Karpas-422 (cell line): ENCODE results near the gene AGAP2. TPM values are rescaled to one million over a fixed set of nuclear protein-coding genes. Genes with fewer than 3 reads are reported as not detected.
A peak's percentile ranks its signal among the peaks of the same experiment; 100 is the strongest.

Source experiments
- DNase-seq: peaks from one replicate; pipeline ENCODE4 v3.0.0-alpha.2; 2015
- H2AFZ ChIP-seq: fragments of 200-600 bp; sonication (generic); 2 replicates; pipeline ENCODE4 v1.6.1; 2014; ENCODE audit warnings: antibody characterized with exemption, low read length, mixed read lengths
- H3K27ac ChIP-seq: fragments of 200-600 bp; sonication (generic); 2 replicates; pipeline ENCODE4 v1.5.1; 2014; ENCODE audit warnings: mild to moderate bottlenecking, low read length, moderate library complexity
- H3K27me3 ChIP-seq: fragments of 200-600 bp; sonication (generic); 2 replicates; pipeline ENCODE4 v1.6.1; 2014; ENCODE audit warnings: low read length, mixed read lengths
- H3K36me3 ChIP-seq: fragments of 200-600 bp; sonication (generic); 2 replicates; pipeline ENCODE4 v1.6.1; 2014; ENCODE audit warnings: low read length, mixed read lengths; ENCODE audit not compliant: insufficient read depth
- H3K4me1 ChIP-seq: fragments of 200-600 bp; sonication (generic); 2 replicates; pipeline ENCODE4 v1.6.1; 2014; ENCODE audit warnings: mild to moderate bottlenecking, low read length, mixed read lengths
- H3K4me2 ChIP-seq: fragments of 200-600 bp; sonication (generic); 2 replicates; pipeline ENCODE4 v1.6.1; 2014; ENCODE audit warnings: low read length, low read depth, mild to moderate bottlenecking; ENCODE audit not compliant: poor library complexity, severe bottlenecking
- H3K4me3 ChIP-seq: fragments of 200-600 bp; sonication (generic); 2 replicates; pipeline ENCODE4 v1.5.1; 2014; ENCODE audit warnings: mild to moderate bottlenecking, antibody characterized with exemption, low read length, mixed read lengths
- H3K79me2 ChIP-seq: fragments of 200-600 bp; sonication (generic); 2 replicates; pipeline ENCODE4 v1.6.1; 2014; ENCODE audit warnings: mild to moderate bottlenecking, low read length, mixed read lengths
- H3K9ac ChIP-seq: fragments of 200-600 bp; sonication (generic); 2 replicates; pipeline ENCODE4 v1.6.0; 2014; ENCODE audit warnings: low read length
- H3K9me2 ChIP-seq: fragments of 200-600 bp; sonication (generic), shearing (Covaris generic); replicated peaks from 2 replicates; pipeline ENCODE4 v1.6.0; 2014; ENCODE audit warnings: mild to moderate bottlenecking, low read length, moderate library complexity; ENCODE audit not compliant: insufficient read depth
- H3K9me3 ChIP-seq: fragments of 300-700, 200-600 bp; sonication (generic); 2 replicates; pipeline ENCODE4 v1.6.1; 2014; ENCODE audit warnings: low read length, mixed read lengths
- H4K20me1 ChIP-seq: fragments of 200-600 bp; sonication (generic); 2 replicates; pipeline ENCODE4 v1.6.1; 2014; ENCODE audit warnings: mild to moderate bottlenecking, antibody characterized with exemption, low read length, low read depth; ENCODE audit not compliant: insufficient read depth
- total RNA-seq: library from RNA; depleted of rRNA; stranded (reverse); fragments of >200 nt; shearing (Covaris generic); gene quantifications from 2 replicates; pipeline ENCODE4 v1.2.3, GENCODE V29; 2014; ENCODE audit warnings: low replicate concordance

AGAP2 gene
- total RNA-seq, 1 experiment from 2014 or later, result 6.7 TPM

DNA sequence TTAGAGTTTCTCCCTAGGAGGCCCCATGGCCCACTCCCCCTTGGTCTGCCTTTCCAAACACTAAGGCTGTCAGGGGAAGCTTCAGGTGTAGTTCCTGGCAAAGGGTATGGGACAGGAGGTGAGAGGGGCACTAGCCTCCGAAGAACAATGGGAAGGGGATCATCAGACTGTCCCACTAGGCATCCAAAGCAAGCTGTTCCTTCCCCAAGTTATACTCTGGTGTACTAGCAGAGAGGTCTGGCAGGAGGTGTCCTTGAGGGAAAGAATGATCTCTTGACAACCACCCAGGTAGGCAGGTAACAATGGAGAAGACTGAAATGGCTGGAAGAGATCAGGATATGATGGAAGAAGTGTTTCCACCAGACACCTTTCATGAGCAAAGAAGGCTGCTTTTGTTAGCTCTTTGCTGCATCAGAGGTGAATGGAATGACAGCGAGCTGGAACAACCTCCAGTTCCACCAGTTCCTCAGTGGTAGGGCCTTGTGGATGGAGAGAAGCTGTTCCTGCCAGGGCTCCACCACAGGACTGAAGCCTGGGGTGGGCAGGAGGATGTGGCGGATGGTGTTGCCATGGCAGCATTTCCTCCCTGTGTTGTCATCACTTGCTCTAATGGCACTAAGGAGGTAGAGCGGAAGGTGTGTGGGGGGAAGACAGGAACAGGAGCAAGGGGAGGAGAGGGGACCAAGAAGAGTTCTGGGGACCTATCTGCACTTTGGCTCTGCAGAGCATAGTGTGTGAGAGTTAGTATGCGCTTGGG is 2.3 kb upstream of the AGAP2 start:
- H3K4me1 ChIP-seq, result peaks cover 44% of the 10 kb centered on the region
- peak overlapping the region; percentile 82 for H3K9ac ChIP-seq
- peak overlapping the region; percentile 83 for H3K4me3 ChIP-seq
- no peaks in the 10 kb centered on the region for H3K36me3 ChIP-seq
- H4K20me1 ChIP-seq, result no peaks in the 10 kb centered on the region
- no peaks in the 10 kb centered on the region for H3K9me3 ChIP-seq
- H3K4me2 ChIP-seq, result peak overlapping the region; percentile 72
- peak; percentile 88 for DNase-seq
- H3K9me2 ChIP-seq, result no peaks in the 10 kb centered on the region
- no peaks in the 10 kb centered on the region for H3K27me3 ChIP-seq
- H3K27ac ChIP-seq, result no peak overlapping the region
- no peak overlapping the region for H2AFZ ChIP-seq
- H3K79me2 ChIP-seq, result peaks cover 30% of the 10 kb centered on the region

- Histone ChIP-seq H3K36me3 (no peaks in the 10 kb centered on the region), H3K9ac (peak overlapping the region; percentile 82), H3K9me2 (no peaks in the 10 kb centered on the region), H3K79me2 (peaks cover 30% of the 10 kb centered on the region), H3K27me3 (no peaks in the 10 kb centered on the region), H3K4me2 (peak overlapping the region; percentile 72), H3K4me3 (peak overlapping the region; percentile 83; the same call in 1 of the 2 replicates), H4K20me1 (no peaks in the 10 kb centered on the region), H2AFZ (no peak overlapping the region), H3K4me1 (peaks cover 40% of the 10 kb centered on the region), H3K27ac (no peak overlapping the region), H3K9me3 (no peaks in the 10 kb centered on the region)
- no peak for DNase-seq
These were observed 1.5 kb upstream of the AGAP2 start for GRCh38 chr12:57739914-57740538.

DNA sequence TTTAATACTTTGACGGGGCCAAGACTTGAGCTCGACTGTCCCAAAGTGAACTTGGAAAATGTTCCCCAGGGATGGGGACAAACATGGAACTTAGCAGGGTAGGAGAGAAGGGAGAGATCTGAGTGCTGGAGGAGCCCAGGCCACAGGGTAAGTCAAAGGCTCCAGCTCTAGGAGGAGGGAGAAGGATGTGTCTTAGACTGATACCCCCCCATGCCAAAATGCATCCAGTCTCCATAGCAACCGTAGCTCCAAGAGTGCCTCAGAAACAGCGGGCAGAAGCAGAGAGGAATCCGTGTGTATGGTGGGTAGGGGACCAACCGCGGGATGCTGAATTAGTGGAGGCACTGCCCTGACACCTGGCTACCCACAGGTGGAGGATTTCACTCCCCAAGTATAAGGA is 845 bp upstream of the AGAP2 start:
- Histone ChIP-seq H3K4me3 (no peak overlapping the region), H4K20me1 (no peaks in the 10 kb centered on the region), H3K9ac (no peak overlapping the region), H3K4me2 (no peak overlapping the region), H3K79me2 (peaks cover 30% of the 10 kb centered on the region), H3K36me3 (no peaks in the 10 kb centered on the region), H2AFZ (no peak overlapping the region), H3K9me2 (no peaks in the 10 kb centered on the region), H3K27me3 (no peaks in the 10 kb centered on the region), H3K27ac (no peak overlapping the region), H3K4me1 (peaks cover 38% of the 10 kb centered on the region), H3K9me3 (no peaks in the 10 kb centered on the region)
- DNase-seq, result no peak

GRCh38 chr12:57737467-57738460 is 778 bp downstream of the AGAP2 start:
- no peak overlapping the region for H3K9ac ChIP-seq
- no peaks in the 10 kb centered on the region for H4K20me1 ChIP-seq
- H3K79me2 ChIP-seq, result peaks cover 30% of the 10 kb centered on the region
- H2AFZ ChIP-seq, result no peak overlapping the region
- H3K9me2 ChIP-seq, result no peaks in the 10 kb centered on the region
- H3K36me3 ChIP-seq, result no peaks in the 10 kb centered on the region
- no peak overlapping the region for H3K4me2 ChIP-seq
- H3K4me1 ChIP-seq, result peaks cover 26% of the 10 kb centered on the region
- no peaks in the 10 kb centered on the region for H3K27me3 ChIP-seq
- no peaks in the 10 kb centered on the region for H3K9me3 ChIP-seq
- H3K4me3 ChIP-seq, result no peak overlapping the region
- DNase-seq, result no peak
- no peak overlapping the region for H3K27ac ChIP-seq

- Histone ChIP-seq H3K27ac (no peak overlapping the region), H3K4me3 (no peak overlapping the region), H3K4me2 (no peak overlapping the region), H3K9me3 (no peaks in the 10 kb centered on the region), H3K79me2 (peaks cover 30% of the 10 kb centered on the region), H3K4me1 (peaks cover 19% of the 10 kb centered on the region), H3K27me3 (no peaks in the 10 kb centered on the region), H4K20me1 (no peaks in the 10 kb centered on the region), H2AFZ (no peak overlapping the region), H3K36me3 (no peaks in the 10 kb centered on the region), H3K9me2 (no peaks in the 10 kb centered on the region), H3K9ac (no peak overlapping the region)
- no peak for DNase-seq
These were observed 1.6 kb downstream of the AGAP2 start for GRCh38 chr12:57736741-57737466.

DNA sequence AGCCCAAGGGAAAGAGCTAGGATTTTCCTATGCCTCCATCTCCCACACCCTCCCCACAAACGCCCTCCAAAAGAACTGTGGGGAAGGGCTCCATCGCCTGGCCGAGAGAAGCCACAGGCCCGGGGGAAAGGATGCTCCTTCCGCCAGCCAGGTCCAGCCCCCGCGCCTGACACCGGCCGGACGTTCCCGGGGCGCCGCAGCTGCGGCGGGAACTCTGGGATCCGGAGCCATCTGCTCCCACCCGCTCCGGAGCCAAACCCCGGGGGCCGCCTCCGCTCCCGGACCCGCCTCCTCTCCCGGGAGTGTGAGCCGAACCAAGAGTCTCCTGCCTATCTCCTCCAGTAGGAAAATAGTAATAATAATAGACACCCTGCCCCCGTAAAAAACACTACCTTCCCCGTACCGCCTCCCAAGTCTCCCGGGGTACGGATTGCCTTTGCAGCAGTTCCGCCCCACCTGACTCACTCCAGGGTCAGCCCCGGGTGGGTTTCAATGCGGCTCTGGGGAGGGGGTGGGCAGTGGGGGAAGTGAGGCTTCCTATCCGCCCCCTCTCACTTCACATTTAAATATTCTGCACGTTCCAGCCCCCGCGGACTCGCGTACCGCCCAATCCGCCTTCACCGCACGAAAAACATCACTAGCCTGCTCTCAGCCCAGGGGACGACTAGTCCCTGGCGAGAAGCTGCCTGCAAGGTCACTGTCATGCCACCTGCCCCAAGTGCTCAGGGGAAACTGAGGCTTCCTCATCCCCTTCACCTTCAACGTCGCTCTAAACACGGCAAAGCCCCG is 2.4 kb downstream of the AGAP2 start:
- peaks cover 15% of the 10 kb centered on the region for H3K4me1 ChIP-seq
- H3K9me3 ChIP-seq, result no peaks in the 10 kb centered on the region
- H3K9ac ChIP-seq, result no peak overlapping the region
- H4K20me1 ChIP-seq, result no peaks in the 10 kb centered on the region
- peaks cover 22% of the 10 kb centered on the region for H3K79me2 ChIP-seq
- no peak overlapping the region for H2AFZ ChIP-seq
- no peaks in the 10 kb centered on the region for H3K36me3 ChIP-seq
- H3K27ac ChIP-seq, result no peak overlapping the region
- no peaks in the 10 kb centered on the region for H3K27me3 ChIP-seq
- no peak for DNase-seq
- H3K9me2 ChIP-seq, result no peaks in the 10 kb centered on the region
- H3K4me2 ChIP-seq, result no peak overlapping the region
- H3K4me3 ChIP-seq, result no peak overlapping the region

- DNase-seq, result no peak
- Histone ChIP-seq H3K4me3 (no peak overlapping the region), H3K27me3 (no peaks in the 10 kb centered on the region), H3K4me2 (no peak overlapping the region), H3K36me3 (peaks cover 2% of the 10 kb centered on the region; the same call in 1 of the 2 replicates), H3K79me2 (peaks cover 15% of the 10 kb centered on the region), H3K27ac (no peak overlapping the region), H3K4me1 (peaks cover 7% of the 10 kb centered on the region), H3K9me2 (no peaks in the 10 kb centered on the region), H4K20me1 (no peaks in the 10 kb centered on the region), H3K9me3 (no peaks in the 10 kb centered on the region), H3K9ac (no peak overlapping the region), H2AFZ (no peak overlapping the region)
These were observed 3.2 kb downstream of the AGAP2 start for GRCh38 chr12:57735198-57735855.
